Gastroesophageal sphincter (tissue), 4 donors: Measurements from ENCODE around the gene KIAA2012. TPM values are rescaled to one million over a fixed set of nuclear protein-coding genes. Genes with fewer than 3 reads are reported as not detected.

ENCODE experiments used
- ATAC-seq: fragments of 150-250 bp; one replicate; pipeline ENCODE4 v1.9.1; 2016; ENCODE audit warnings: mild to moderate bottlenecking, moderate library complexity
- H3K27ac ChIP-seq, 4 donors: fragments of 200-600 bp; sonication (generic) in 3 of 4; 1 replicate in 3 of 4; 2 replicates in 1 of 4; pipeline ENCODE4 v1.5.1; 2016 to 2019
- H3K27me3 ChIP-seq: fragments of 200-600 bp; sonication (generic); one replicate; pipeline ENCODE4 v1.5.1; 2019
- H3K36me3 ChIP-seq, 2 donors: fragments of 200-600 bp; sonication (generic); one replicate each; pipeline ENCODE4 v1.5.1; 2019; ENCODE audit warnings: control low read depth in 1 of 2
- H3K4me1 ChIP-seq, 3 donors: fragments of 200-600 bp; sonication (generic); 1 replicate in 2 of 3; 2 replicates in 1 of 3; pipeline ENCODE4 v1.5.1; 2016 to 2019; ENCODE audit warnings: control low read depth in 2 of 3
- H3K4me3 ChIP-seq, 2 donors: fragments of 200-600 bp; sonication (generic); one replicate each; pipeline ENCODE4 v1.5.1; 2019; ENCODE audit warnings: mild to moderate bottlenecking in 1 of 2, moderate library complexity in 1 of 2
- H3K9me3 ChIP-seq, 3 donors: fragments of 200-600 bp; sonication (generic); one replicate each; pipeline ENCODE4 v1.5.1; 2017 to 2019; ENCODE audit warnings: control low read depth in 2 of 3
- EP300 ChIP-seq: sonication (generic); formaldehyde crosslinking; IDR thresholded peaks from one replicate; pipeline ENCODE4 v1.6.1; 2017; ENCODE audit warnings: antibody characterized with exemption, mild to moderate bottlenecking
- POLR2A ChIP-seq, 2 donors: fragments of 450-650 bp; IDR thresholded peaks; one replicate each; pipeline ENCODE4 v1.6.1; 2017; ENCODE audit warnings: antibody characterized with exemption in 2 of 2, mild to moderate bottlenecking in 2 of 2, moderate library complexity in 1 of 2
- POLR2AphosphoS5 ChIP-seq: sonication (generic); formaldehyde crosslinking; IDR thresholded peaks from one replicate; pipeline ENCODE4 v1.6.1; 2017; ENCODE audit warnings: antibody characterized with exemption
- WGBS, 2 donors: methylation state at CpG; one replicate each; pipeline ENCODE4 v1.1.5; 2018; ENCODE audit warnings: low coverage in 1 of 2; 5-methylcytosine and 5-hydroxymethylcytosine counted together
- total RNA-seq, 4 donors: library from RNA; depleted of rRNA; stranded (reverse); fragments of >200 nt; gene quantifications; one replicate each; pipeline ENCODE4 v1.1.0, GENCODE V29; 2016
- TF ChIP-seq, protein P1 (sequence below), 4 experiments: fragments of 200-600 bp in 2 of 4; fragments of 450-650 bp in 2 of 4; sonication (generic) in 1 of 4; IDR thresholded peaks; one replicate each; pipeline ENCODE4 v1.5.1; 2017 to 2019; ENCODE audit warnings: antibody characterized with exemption in 4 of 4, mild to moderate bottlenecking in 2 of 4, moderate library complexity in 2 of 4

Gene KIAA2012
- total RNA-seq, 4 donors from 2014 or later: not detected

DNA sequence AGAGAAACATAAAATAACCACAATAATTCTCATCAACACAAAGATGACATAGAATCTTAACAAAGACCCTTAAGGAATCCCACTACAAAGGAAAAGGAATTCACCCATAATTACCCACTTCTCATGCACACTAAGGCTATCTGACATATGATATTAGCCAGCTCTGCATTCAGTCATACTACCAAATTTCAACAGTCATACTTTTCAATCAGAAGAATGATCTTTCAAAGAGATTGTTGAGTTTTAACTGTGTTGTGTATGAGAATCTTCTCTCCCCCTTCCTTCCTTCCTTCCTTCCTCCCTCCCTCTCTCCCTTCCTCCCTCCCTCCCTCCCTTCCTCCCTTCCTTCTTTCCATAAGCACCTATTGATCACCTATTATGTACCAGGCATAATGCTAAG, 22.4 kb upstream of the KIAA2012 start:
- Histone ChIP-seq H3K36me3 (no peaks in the 10 kb centered on the region), H3K4me1 (peaks cover 0 to 17% (median 0%) of the 10 kb centered on the region in 3 donors), H3K27me3 (no peaks in the 10 kb centered on the region), H3K4me3 (no peak overlapping the region), H3K27ac (peak overlapping the region in 2 of 4 donors; percentile 72 to 77), H3K9me3 (no peaks in the 10 kb centered on the region)
- no peak for TF ChIP-seq POLR2AphosphoS5
- no peak for TF ChIP-seq POLR2A (IDR thresholded peaks at IDR 0.05)
- TF ChIP-seq EP300: no peak
- TF ChIP-seq, protein P1, sequence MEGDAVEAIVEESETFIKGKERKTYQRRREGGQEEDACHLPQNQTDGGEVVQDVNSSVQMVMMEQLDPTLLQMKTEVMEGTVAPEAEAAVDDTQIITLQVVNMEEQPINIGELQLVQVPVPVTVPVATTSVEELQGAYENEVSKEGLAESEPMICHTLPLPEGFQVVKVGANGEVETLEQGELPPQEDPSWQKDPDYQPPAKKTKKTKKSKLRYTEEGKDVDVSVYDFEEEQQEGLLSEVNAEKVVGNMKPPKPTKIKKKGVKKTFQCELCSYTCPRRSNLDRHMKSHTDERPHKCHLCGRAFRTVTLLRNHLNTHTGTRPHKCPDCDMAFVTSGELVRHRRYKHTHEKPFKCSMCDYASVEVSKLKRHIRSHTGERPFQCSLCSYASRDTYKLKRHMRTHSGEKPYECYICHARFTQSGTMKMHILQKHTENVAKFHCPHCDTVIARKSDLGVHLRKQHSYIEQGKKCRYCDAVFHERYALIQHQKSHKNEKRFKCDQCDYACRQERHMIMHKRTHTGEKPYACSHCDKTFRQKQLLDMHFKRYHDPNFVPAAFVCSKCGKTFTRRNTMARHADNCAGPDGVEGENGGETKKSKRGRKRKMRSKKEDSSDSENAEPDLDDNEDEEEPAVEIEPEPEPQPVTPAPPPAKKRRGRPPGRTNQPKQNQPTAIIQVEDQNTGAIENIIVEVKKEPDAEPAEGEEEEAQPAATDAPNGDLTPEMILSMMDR (IDR thresholded peaks at IDR 0.05): no peak
- ATAC-seq: no peak

DNA sequence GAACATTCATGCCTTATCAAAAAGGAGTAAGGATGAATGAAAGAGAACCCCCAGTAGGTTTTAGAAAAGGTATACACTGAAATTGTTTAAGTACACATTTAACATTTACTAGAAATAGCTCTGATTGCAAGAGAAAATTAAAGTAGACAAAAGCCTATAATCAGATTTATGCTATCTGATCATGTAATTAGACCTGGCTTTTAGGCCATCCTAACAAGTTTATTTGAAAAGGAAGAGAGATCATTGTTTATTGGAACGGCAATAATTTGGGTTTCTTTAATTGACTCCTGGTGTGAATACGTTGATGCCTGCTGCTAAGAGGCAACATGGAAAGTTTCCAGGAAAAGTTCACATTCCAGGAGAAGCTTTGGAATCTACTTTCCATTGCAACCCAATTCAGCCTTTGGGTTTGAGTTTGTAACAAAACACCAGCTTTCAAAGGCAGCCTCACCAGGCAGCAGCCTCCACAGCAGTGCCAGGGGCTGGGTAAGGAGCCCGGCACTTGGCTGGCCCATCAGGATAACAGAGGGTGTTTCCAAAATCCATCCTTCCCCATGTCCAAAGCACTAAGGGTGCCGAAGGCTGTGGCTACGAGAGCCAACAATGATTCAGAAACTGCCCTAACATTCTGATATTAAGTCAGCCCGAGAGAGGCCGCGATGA, 21.4 kb upstream of the KIAA2012 start:
- Histone ChIP-seq H3K27ac (peak overlapping the region; percentile 10 to 81 (median 74)), H3K9me3 (no peaks in the 10 kb centered on the region), H3K27me3 (no peaks in the 10 kb centered on the region), H3K36me3 (no peaks in the 10 kb centered on the region), H3K4me1 (peaks cover 0 to 23% (median 0%) of the 10 kb centered on the region in 3 donors), H3K4me3 (no peak overlapping the region)
- TF ChIP-seq EP300 (no peak), POLR2AphosphoS5 (no peak), POLR2A (IDR thresholded peaks at IDR 0.05) (no peak)
- TF ChIP-seq, protein P1 (IDR thresholded peaks at IDR 0.05): no peak
- peak; percentile 34 for ATAC-seq
- 32 to 47% methylated on average over 8 of the region's 8 CpGs for WGBS, 2 donors

DNA sequence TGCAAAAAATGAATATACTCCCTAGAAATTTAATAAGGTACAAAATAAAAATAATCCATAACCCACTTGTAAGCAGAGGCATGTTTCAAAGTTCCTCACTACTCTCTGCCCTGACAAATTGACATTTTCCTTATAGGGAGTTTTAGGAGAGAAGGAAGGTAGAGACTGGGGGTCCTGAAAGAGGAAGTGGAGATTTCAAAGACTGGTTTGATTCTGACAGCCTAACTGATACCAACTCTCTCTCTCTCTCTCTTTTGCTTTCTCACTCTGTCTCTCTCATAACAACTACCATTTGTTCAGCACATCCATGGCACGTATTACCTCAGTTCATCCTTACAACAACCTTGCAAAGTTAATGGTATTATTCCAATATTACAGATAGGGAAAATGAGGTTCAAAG, 20.8 kb upstream of the KIAA2012 start:
- Histone ChIP-seq H3K27me3 (no peaks in the 10 kb centered on the region), H3K27ac (peak overlapping the region; percentile 10 to 81 (median 74)), H3K4me1 (peaks cover 0 to 26% (median 0%) of the 10 kb centered on the region in 3 donors), H3K4me3 (no peak overlapping the region), H3K9me3 (no peaks in the 10 kb centered on the region), H3K36me3 (no peaks in the 10 kb centered on the region)
- no peak for TF ChIP-seq EP300
- TF ChIP-seq, protein P1 (IDR thresholded peaks at IDR 0.05): no peak
- TF ChIP-seq POLR2A (IDR thresholded peaks at IDR 0.05): no peak
- TF ChIP-seq POLR2AphosphoS5: no peak
- WGBS, 2 donors: 78 to 87% methylated on average over 1 of the region's 1 CpG
- ATAC-seq: no peak

DNA sequence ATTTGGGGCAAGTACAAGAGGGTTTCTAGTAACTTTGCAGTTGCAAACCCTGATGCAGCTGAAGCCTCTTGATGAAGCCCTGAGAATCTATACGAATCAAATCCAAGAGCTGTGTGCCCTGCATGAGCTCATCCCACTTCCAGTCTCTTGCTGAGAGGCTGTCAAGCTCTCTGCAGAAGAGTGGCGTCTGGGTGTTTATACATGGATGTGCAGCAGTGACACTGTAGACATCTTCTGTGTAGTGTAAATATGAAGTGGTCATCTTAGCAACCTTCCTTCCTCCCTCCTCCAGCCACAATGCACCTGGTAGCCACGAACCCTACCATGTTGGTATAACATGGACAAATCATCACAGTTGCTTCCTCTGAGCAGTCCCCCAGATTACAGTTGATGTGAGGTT, 18.4 kb upstream of the KIAA2012 start:
- Histone ChIP-seq H3K9me3 (no peaks in the 10 kb centered on the region), H3K27me3 (no peaks in the 10 kb centered on the region), H3K27ac (no peak overlapping the region), H3K4me3 (no peak overlapping the region), H3K4me1 (peaks cover 0 to 26% (median 0%) of the 10 kb centered on the region in 3 donors), H3K36me3 (no peaks in the 10 kb centered on the region)
- 67 to 83% methylated on average over 1 to 2 of the region's 3 CpGs for WGBS, 2 donors
- TF ChIP-seq, protein P1 (IDR thresholded peaks at IDR 0.05): no peak
- TF ChIP-seq EP300 (no peak), POLR2A (IDR thresholded peaks at IDR 0.05) (no peak), POLR2AphosphoS5 (no peak)
- ATAC-seq: no peak

DNA sequence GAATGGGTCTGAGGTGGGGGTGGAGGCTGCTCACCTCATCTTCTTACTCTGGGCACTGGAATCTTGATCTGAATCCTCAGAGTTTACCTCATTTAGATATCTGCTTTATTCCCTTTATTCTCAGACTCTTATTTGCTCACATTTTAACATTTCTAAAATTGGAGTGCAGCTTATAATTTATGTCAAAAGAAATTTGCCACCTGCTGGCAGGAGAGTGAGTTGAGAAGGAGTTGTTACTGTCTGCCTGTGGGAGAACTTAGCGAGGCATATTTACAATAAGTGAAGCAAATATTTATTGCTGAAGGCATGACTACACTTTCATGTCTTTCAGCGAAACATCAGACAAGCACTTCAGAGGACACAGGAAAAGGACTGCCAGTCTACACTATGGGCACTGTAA, 16.4 kb upstream of the KIAA2012 start:
- 26 to 44% methylated on average over 2 of the region's 2 CpGs for WGBS, 2 donors
- no peaks in the 10 kb centered on the region for H3K27me3 ChIP-seq

More for the DNA sequence above, 16.4 kb upstream of the KIAA2012 start:
- Histone ChIP-seq H3K36me3 (no peaks in the 10 kb centered on the region), H3K4me3 (no peak overlapping the region), H3K27ac (no peak overlapping the region), H3K4me1 (peaks cover 0 to 21% (median 0%) of the 10 kb centered on the region in 3 donors), H3K9me3 (no peaks in the 10 kb centered on the region)
- ATAC-seq: no peak
- TF ChIP-seq, protein P1 (IDR thresholded peaks at IDR 0.05): peak; percentile 31 to 57 (median 46)
- TF ChIP-seq EP300: no peak
- TF ChIP-seq POLR2AphosphoS5: no peak
- no peak for TF ChIP-seq POLR2A (IDR thresholded peaks at IDR 0.05)
